NCI-H748 treated with DMSO at 0.1 percent for 48 hours (cell line): ENCODE data around the gene LRCH1.

ENCODE experiments used
- DNase-seq: peaks from one replicate; lab custom pipeline; 2025; lab: John Stamatoyannopoulos, UW

Gene LRCH1

DNA sequence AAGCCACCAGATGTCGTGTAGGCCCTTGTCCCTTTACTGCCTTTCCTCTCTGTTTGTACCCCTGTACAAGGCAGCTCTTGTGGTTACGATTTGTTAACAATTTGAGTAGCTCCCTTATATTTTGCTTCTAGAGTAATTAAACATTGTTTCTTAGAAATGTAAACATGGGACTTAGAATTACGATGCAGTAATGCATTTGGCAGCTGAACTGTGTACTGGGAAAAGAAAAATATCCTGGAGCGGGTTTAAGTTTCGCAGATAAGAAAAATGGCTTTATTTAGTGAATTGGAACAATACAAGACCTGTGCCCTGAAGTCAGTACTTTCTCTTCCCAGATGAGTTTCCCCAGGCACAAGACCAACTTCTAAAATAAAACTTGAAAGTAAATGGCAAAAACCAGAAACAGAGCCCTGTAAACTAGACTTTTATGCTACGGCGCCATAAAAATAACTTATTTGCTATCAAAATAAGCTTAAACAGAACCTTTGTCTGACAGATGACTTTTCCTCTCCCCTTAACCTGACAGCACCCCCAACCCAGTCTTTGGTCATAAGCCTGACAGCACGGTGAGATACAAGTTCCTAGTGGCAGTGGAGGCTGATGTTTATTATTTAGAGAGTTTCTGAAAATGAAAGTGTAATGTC, 63.0 kb downstream of the LRCH1 start:
- no peak for DNase-seq

DNA sequence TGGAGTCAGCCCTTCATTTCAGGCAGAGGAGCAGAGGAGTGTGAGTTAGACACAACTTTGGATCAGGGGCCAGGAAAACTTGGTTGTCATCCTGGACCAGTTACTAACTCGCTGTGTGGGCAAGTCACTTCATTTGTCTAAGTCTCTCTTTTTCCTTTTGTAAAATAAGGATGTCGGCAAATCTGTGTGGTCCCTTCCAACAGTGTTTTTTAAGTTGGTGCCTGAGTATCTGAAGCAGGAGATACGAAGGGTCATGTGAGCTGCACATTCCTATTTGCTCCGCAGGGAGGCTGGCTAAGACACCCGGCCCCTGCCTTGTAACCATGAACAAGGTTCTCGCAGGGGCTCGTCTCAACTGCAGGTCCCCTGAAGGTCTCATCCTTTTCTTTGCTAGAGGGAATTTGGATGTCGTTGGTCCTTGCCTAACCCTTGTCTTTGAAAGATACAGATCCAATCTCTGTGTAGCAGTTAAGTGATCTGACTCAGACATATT, 64.3 kb downstream of the LRCH1 start:
- DNase-seq = no peak

DNA sequence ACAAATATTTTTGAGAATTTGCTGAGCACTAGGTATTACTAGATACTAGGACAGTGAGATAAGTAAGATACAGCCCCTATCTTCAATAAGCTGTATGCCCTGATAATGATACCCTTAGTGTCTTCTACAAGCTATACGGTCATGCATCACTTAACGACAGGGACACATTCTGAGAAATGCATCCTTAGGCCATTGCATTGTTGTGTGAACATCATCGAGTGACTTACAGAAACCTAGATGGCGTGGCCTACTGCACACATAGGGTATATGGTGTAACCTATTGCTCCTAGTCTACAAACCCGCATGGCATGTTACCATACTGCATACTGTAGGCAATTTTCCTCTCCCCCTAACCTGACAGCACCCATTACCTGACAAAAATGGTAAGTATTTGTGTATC, 64.9 kb downstream of the LRCH1 start:
- DNase-seq = no peak

DNA sequence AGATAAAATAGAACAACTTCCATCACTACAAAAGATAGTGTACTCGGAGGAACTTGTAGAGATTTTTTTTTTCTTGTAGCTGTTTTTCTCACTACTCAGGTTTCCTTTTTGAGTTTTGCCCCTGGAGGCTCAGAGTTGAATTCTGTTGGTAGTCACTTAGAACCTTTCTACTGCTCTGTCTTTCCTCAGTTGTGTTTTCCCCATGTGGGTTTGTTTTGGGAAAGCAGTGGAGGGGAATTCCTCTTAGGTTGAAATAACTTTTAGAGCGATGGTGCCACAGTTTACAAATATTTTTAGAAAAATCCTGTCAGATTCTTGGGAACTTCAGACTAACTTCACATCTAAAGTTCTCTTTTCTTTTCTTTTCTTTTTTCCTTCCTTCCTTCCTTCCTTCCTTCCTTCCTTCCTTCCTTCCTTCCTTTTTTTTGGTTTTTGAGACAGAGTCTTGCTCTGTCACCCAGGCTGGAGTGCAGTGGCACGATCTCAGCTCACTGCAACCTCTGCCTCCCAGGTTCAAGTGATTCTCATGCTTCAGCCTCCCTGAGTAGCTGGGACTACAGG, 65.8 kb downstream of the LRCH1 start:
- no peak for DNase-seq

DNA sequence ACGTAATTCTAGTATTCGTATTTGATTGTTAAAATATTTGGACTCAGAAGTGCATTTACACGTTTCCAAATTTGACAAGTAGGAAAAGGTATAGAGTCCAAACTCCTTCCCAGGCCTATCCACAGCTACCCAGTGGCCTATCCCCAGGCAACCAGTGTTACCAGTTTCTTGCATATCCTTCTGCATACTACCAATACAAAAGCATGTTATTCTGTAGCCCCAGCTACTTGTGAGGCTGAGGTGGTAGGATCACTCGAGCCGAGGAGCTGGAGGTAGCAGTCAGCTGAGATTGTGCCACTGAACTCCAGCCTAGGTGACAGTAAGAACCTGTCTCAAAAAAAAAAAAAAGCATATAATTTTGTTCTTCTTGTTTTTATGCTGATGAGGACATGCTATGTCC, 67.1 kb downstream of the LRCH1 start:
- DNase-seq = no peak

DNA sequence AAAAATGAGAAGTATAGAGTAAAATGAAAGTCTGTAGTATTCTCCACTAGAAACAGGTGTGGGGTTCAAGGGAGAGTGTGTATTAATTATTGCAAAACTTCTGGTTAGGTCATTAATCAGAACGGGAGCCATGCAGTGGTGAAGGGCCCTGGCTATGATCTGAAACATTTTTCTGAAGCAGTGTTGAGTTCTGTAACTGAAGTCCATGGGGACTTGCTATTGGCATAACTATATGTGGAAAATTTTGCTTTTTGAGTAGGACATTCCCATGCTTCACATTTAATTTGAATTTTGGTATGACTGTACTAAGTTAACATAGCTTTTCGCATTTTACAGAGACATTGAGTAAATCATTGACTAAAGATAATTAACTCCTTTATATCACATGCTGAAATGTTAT, 67.5 kb downstream of the LRCH1 start:
- DNase-seq = no peak

DNA sequence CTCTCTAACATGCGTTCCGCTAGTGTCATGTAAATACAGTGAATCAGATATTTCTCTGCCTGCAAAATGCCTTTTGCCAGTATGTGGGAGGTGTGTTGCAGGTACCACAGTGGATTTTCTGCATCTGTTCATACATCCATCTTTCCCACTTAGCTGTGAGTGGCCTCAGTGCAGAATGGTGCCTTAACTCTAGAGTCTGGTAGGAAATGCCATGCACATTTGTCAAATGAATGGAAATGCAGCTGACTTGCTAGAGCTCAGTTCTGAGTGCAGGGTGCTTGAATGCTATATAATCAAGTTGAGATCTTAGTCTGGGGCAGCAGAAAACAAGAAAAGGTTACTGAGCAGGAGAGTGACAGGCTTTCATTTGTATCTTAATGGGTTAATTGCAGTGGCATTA, 68.2 kb downstream of the LRCH1 start:
- DNase-seq = no peak

DNA sequence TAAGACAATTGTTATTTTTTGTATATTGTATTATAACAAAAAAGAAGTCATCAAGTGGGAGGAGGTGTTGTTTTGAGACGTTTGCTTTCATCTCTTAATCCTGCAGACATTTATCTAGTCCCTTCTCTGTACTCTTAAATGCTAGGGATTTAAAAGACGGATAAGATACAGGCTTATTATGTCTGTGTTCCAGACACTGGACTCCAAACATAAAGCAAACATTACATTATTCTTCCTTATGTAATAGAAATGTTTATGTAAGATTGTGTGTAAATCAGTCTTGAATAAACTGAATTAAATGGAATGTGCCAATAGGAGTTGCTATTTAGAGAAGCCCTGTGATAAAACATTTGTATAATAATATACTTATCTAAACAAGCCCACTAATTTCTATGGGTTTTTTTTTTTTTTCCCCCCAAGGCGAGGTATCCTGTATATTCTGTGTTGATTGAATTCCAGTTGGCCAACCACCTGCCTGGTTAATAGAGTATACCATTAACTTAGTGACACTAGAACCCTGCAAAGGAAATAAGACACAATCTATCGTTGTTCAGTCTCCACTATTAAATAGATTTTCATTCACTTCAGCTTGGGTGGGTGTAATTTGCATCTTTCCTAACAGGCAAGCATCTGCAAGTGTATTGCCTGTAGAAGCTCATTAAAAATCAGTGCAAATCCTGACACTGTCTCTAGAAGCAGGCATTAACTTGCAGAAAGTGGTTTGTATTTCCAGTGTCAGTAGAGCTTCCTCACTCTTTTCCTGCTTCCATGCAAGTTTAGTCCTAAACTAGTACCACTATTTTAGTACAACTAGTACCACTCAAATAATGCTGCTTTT, 69.0 kb downstream of the LRCH1 start:
- peak; percentile 11 for DNase-seq

DNA sequence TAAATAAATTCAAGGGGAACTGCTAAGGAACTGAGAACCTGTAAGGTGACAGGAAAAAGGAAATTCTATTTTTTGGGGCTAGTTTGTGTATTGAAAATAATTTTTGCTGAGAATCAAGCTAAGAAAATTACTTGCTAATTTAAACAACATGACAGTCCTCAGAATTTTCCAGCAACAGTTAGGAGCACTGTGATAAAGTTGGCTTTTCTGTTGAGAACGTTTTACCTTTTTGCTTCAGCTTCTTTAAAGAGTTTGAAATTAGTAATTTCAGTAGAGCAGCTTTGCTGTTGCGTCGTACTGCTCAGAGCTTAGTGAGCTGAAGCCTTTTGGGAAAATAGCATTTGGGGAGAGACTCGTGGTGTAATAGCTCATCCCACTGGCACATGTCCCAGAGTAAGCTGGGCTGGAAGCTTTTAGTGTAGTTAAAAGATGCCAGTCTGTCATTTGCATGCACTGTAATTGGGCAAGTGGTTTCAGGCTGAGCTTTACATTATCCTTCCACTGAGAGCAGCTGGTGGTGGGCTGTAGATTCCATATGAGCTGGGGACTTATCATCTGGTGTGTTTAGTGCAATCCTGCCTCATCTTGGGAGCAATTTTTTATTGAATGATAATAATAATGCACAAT, 69.8 kb downstream of the LRCH1 start:
- no peak for DNase-seq

DNA sequence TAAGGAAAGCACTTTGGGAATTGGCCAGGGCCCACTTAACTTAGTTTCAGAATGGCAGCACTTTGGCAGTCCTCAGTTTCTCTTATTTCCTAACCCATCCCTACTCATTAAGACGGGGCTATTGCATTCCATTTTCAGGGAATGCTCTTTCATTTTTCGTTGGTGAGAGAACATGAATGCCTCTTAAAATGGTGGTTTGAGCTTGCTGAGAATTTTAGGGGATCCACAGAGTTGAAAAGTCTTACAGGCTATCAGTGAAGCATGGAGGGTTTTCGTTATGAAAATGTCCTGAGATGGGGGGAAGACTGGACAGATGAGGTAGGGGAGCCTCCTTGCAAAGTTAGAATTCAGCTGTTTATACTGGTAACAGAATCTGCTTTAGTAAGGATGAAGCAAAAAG, 71.4 kb downstream of the LRCH1 start:
- DNase-seq = no peak

DNA sequence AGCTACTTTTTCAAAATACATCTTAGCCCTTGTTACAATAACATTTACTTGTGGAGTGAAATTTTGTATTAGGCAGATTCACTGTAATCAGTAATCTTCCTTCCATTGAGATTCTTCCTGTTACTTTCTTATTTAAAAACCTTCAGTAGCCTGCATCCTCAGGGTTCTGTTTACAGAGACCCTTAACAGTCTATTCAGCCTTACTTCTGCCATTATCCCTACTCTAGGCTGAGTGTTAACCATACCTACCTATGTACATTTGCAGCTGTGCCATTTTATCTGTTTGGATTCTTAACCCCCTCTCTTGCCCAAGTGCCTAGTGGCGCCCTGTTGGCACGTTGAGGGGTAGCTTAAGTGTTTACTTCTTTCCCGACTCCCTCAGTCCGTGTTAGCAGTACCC, 71.9 kb downstream of the LRCH1 start:
- no peak for DNase-seq

DNA sequence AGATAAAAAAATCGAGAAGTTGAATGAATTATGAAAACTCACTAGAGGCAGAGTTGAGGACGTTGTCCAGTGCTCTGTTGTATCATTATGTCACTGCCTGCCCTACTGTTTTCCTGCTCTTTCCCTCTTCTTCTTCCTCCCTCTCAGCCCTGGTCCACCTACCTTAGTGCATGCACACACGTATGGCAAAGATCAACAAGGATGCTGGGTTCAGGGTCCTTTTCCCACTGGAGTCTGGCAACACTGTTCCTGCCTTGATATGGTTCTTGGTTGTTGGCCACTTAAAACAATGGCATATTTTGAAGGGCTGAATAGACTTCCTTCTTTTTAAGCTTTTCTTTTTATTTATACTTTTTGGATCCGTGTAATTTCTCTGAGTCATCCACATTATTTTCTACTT, 74.5 kb downstream of the LRCH1 start:
- DNase-seq = no peak

DNA sequence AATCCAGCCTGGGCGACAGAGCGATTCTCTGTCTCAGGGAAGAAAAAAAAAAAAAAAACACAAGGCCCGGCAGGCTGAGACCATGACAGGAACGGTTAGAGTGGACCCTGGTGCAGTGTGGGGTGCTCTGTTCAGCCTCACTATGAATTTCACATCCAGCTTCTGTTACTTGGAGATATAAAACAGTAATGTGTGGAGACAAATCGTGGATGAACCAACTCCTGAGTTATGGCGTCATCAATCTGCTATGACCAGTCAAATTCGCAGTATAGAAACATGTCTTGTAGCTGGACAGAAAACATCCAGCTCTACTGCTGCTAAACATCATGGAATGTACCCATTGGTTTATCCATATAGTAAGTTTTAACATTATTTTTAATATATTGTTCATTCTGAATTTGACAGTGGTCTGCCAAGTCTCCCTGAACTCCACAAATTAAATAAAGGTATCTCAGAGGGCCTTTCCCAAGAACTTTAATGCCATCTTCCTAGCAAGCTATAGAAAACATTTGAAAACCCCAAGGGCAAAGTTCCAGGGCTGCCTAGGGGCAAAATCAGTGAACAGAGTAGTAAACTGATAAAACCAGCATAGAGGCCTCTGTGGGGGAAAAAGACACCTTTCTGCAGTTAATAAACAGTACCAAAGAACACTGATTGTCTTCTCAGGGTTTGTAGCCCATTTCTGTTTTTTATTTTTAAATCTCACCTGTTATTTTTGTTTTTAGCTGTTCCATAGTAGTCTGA, 75.8 kb downstream of the LRCH1 start:
- DNase-seq = no peak

DNA sequence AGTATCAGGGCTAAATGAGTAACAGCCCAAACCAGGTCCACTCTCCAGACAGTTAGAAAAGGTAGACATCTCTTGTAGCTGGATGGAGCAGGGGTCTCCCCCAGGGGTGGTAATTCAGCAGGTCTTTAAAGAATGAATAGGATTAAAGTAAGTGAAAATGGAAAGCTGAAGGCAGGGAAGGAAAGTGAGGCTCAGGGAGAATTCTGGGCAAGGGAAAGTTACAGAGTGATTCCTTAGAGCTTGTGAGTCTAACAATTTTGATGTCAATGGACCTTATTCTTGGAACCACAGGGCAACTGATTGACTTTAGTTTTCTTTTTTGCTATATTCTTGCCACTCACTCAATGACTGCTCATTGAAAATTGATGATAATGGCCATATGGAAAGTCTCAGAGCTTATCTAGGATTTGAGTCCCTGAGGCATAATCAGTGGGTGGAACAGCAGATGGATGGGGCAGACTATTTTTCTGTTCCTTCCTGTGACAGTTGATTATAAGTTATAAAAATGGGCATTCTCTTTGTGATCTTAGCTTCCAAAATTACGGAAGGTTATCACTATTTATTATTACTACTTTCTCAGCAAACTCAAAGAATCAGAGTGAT, 76.9 kb downstream of the LRCH1 start:
- no peak for DNase-seq

DNA sequence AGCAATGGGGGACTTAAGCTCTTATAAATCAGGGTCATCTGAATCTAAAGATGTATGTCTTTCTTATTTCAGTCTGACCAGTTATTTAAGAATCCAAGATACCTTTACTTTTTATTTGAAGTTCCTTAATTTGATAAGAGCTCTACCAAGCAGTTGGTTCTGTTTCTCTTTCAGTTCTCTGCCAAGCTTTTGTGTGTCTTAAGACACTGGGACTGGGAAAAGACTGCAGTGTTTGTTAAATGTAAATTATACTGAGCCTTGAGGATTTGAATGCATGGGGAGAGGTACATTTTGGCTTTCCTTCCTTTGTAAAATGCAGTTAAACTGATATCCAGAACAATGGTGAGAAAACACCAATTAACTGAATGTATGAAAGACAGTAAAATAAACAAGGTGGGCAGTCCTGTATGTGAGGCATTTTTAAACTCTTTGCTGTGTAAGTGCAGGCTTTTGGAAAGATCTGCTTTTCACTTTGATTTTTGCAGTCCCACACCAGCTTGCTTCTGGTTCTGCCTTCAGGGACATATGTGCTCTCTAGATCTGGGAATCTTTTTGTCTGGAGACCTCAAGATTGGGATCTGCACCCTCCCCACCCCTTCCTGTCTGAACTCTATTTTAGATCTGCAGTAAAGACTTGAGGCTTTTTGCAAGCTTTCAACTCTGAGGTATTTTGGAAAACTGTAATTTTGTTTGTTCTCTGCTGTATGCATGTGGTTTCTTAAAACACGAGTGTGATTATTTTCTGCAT, 77.6 kb downstream of the LRCH1 start:
- DNase-seq = no peak

DNA sequence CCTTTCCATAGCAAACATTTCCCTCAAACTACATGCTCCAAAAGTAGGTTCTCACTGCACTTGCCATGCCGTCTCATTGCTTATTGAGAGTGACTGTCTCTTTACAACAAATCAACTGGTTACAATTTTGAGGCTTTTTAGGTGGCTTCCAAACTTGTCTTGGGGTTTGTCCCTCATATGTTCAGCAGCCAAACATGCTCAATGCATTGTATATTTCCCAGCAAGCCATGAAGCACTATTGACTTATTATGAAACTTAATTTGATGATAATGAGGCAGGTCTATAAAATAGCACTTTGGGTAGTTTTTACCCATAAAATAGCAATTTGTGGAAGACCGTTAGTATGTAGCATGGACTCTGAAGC, 78.2 kb downstream of the LRCH1 start:
- DNase-seq = no peak

DNA sequence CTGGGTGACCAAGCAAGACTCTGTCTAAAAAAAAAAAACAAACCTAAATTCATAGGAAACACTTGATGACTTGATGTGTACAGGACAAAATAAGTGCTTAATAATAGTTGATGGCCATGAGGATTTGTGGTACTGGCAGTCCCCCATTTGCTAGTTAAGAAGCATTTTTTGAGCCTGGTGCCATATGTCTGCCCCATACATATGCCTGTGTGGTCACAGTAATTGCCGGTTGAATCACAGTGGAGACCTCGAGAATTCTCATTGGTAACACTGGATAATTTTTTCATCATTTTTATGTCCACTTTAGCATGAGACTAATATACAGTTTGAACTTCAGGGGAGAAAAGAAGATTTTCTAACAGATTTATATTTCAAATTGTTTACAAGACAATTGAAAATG, 79.2 kb downstream of the LRCH1 start:
- DNase-seq = no peak

DNA sequence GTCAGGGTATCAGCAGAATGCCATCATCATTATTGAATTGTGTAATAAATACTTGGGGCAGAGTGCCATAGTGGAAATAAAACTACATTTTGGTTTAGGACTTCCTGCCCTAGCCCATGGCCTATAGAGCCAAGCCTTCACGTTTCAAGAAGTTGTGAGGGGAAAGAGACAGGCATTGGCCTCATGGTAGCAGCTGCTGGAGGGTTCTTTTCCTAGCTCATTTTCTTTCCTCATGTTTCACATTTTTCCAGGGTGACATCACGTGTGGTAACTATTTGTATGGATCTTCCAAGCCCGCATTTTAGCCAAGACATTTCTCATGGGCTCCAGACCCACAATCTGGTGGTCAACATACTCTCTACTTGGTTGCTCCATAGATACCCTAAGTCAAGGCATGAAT, 80.4 kb downstream of the LRCH1 start:
- no peak for DNase-seq

DNA sequence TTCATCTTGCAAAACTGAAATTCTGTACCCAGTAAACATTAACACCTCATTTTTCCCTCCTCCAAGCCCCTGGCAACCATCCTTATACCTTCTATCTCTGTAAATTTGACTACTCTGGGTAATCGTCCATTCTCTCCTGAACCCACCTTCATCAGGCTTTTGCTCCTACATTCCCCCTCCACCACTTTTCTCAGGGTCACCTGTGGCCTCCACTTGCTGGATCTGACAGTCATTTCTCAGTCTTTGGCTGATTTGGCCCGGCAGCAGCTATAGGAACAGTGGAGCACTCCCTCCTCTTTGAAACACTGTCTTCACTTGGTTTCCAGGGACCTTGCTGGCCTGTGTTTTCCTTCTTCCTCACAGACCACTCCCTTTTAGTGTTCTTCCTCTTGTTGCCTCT, 83.5 kb downstream of the LRCH1 start:
- DNase-seq = no peak

DNA sequence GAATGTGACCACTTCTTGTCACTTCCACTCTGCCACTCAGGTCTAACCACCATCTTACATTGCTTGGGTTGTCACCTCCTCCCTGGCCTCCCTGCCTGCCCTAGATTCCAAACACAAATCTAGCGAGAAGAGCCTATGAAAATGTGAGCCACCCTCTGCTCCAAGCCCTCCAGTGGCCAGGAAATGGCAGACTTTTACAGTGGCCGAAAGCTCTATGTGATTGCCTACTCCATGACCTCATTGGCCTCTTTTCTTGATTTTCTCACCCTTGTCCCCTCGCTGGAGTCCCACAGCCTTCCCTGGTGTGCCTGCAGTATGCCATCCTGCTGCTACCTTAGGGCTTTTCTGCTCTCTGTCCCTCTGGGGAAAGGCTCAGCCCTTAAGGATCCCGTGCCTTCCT, 84.2 kb downstream of the LRCH1 start:
- no peak for DNase-seq

DNA sequence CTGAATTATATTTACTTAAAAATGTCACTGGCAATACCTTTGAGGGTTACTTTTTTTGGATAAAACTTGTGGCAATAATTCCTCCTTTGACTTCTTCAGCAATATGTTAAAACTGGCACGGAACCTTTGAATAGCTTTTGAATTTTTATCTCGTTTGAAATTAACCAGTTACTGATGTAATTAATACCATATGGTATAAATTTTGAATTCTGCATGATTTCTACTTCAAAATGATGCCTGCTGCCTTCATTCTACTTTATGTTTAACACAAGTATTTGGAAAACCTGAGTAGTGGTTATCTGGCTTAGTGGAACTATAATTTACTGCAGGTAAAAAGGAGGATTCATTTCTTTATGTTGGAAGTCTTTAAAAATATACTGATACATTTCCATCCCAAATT, 85.3 kb downstream of the LRCH1 start:
- no peak for DNase-seq
